Stomach (tissue), 4 donors: ENCODE results near the gene DSE.

ENCODE experiments used
- EP300 ChIP-seq: sonication (generic); formaldehyde crosslinking; IDR thresholded peaks from one replicate; pipeline ENCODE4 v1.6.1; 2017; ENCODE audit warnings: antibody characterized with exemption
- POLR2A ChIP-seq, 4 donors: fragments of 450-650 bp; IDR thresholded peaks; one replicate each; pipeline ENCODE4 v1.6.1; 2016; ENCODE audit warnings: antibody characterized with exemption in 4 of 4, control low read depth in 2 of 4, mild to moderate bottlenecking in 1 of 4, moderate library complexity in 1 of 4
- POLR2AphosphoS5 ChIP-seq, 3 donors: sonication (generic); formaldehyde crosslinking; IDR thresholded peaks; one replicate each; pipeline ENCODE4 v1.6.1; 2016; ENCODE audit warnings: antibody characterized with exemption in 3 of 3
- TF ChIP-seq, protein P1 (sequence below), 7 experiments: fragments of 450-650 bp in 4 of 7; fragments of 200-600 bp in 3 of 7; sonication (generic) in 3 of 7; IDR thresholded peaks; one replicate each; pipeline ENCODE4 v1.5.1; 2016 to 2019; ENCODE audit warnings: antibody characterized with exemption in 7 of 7, control low read depth in 2 of 7, mild to moderate bottlenecking in 1 of 7

DNA sequence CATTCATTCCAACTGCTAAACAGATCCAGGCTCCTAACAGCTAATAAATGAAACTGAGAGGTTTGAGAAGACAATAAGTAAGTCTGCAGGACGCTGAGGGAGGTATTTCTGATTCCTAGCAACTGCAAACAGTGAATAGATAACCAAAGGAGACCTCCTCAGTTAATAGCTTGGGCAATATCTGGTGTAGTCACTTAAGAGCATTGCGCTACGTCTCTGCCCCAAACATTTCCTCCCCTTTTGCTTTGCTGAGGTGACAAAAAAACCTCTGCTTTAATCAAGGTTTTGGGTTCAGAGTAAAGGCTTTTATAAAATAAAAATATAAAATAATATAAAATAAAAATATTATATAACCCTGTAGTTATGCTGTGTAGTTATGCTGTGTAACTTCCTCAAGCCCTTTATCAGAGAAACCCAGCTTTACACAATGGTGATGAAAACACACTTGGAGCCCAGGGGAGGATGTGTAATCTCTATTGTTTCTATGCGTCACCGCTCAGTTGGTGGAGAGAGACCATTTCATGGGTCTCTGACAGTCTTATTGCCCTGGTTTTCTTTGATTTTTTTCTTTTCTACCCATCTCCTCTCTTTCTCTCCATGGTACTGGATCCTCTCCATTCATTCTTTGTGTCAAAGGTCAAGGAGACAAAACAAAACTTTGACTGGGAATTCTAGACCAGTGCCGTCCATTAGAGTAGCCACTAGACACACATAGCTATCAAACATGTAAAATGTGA is 121.8 kb downstream of the DSE start:
- TF ChIP-seq, protein P1, sequence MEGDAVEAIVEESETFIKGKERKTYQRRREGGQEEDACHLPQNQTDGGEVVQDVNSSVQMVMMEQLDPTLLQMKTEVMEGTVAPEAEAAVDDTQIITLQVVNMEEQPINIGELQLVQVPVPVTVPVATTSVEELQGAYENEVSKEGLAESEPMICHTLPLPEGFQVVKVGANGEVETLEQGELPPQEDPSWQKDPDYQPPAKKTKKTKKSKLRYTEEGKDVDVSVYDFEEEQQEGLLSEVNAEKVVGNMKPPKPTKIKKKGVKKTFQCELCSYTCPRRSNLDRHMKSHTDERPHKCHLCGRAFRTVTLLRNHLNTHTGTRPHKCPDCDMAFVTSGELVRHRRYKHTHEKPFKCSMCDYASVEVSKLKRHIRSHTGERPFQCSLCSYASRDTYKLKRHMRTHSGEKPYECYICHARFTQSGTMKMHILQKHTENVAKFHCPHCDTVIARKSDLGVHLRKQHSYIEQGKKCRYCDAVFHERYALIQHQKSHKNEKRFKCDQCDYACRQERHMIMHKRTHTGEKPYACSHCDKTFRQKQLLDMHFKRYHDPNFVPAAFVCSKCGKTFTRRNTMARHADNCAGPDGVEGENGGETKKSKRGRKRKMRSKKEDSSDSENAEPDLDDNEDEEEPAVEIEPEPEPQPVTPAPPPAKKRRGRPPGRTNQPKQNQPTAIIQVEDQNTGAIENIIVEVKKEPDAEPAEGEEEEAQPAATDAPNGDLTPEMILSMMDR (IDR thresholded peaks at IDR 0.05), result no peak
- no peak for TF ChIP-seq POLR2A (IDR thresholded peaks at IDR 0.05)
- TF ChIP-seq POLR2AphosphoS5 (IDR thresholded peaks at IDR 0.05), result no peak
- no peak for TF ChIP-seq EP300
